Measurements from ENCODE around the gene HNRNPU.

DNA sequence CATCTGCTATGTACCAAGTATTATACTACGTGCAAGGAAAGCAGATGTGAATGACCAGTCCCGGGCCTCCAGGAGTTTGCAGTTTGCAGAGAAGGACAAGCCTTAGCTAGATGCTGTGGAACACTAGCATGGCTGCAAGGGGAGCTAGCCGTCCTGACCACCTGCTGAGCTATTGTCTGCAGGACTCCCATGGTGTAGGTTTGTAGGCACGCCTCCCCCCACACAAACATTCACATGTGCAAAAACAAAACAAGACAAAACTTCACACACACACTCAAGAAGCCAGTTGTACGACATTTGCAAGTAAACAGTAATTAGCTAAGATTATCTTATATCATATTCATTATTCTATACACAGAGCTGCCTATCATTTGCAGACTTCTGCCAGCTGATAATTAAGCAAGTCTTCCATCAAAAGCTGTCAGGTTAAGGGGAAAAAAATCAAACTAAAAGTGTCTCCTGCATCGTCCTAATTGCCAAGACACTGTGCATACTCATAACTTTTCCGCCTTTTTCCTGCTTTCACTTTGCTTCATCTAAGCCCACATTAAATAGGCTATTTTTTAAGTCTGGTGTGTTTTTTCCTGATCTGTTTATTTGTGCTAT is 10.7 kb upstream of the HNRNPU start:
- TF ChIP-seq KLF16 (tag by site-specific recombination; IDR thresholded peaks at IDR 0.05) = no peak
- no peak for TF ChIP-seq ZNF133 (tag by site-specific recombination; IDR thresholded peaks at IDR 0.05)
- no peak for TF ChIP-seq REST (tag by site-specific recombination; IDR thresholded peaks at IDR 0.05)
- no peak for TF ChIP-seq ZNF449 (tag by site-specific recombination; IDR thresholded peaks at IDR 0.05)
- TF ChIP-seq CTCF (tag by site-specific recombination; IDR thresholded peaks at IDR 0.05) = no peak
- TF ChIP-seq ZNF837 (tag by site-specific recombination; IDR thresholded peaks at IDR 0.05) = no peak
- TF ChIP-seq ZNF626 (tag by site-specific recombination; IDR thresholded peaks at IDR 0.05) = no peak
- no peak for TF ChIP-seq ZNF394 (tag by site-specific recombination; IDR thresholded peaks at IDR 0.05; ENCODE audit: borderline replicate concordance)
- no peak for TF ChIP-seq ZBTB7A (tag by site-specific recombination; IDR thresholded peaks at IDR 0.05; ENCODE audit: low read depth)
- no peak for TF ChIP-seq ZXDB (tag by site-specific recombination; IDR thresholded peaks at IDR 0.05)
- TF ChIP-seq HOXC10 (CRISPR knock-in tag; IDR thresholded peaks at IDR 0.05) = no peak
